Ureter (tissue), 1 donor: ENCODE measurements around the gene ARHGAP42. TPM values are rescaled to one million over a fixed set of nuclear protein-coding genes. Genes with fewer than 3 reads are reported as not detected.
"Not testable (repeated sequence)": the region's sequence is repeated elsewhere in the genome, so short reads cannot be mapped to it uniquely, and the experiment has no call there.

Experiments used
- DNase-seq: peaks from one replicate; pipeline ENCODE4 v3.0.0-alpha.2; 2020; ENCODE audit warnings: low spot score
- total RNA-seq: library from RNA; stranded (reverse); gene quantifications from one replicate; pipeline ENCODE4 v1.2.4, GENCODE V29; 2023
- donor health status: DM: yes; HTN: yes; CAD: no.

Gene ARHGAP42
- total RNA-seq, 1 donor from 2014 or later = 32.6 TPM

DNA sequence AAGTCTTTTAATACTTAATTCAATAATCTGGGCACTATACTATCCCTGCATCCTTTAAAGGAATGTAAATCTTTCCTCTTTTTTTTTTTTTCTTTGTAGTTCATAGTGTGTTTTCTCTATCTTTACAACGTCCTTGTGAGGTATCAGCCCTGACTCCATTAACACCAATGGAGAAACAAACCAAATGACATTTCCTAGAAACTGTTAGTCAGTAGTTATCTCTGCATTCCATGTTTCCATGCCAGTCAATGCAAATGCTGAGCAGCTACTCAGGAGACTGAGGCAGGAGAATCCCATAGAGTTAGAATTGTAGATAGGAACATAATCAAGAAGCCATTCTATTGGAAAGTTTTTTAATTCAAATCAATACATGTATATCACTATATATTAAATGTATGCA, 182.2 kb downstream of the ARHGAP42 start:
- DNase-seq = no peak

DNA sequence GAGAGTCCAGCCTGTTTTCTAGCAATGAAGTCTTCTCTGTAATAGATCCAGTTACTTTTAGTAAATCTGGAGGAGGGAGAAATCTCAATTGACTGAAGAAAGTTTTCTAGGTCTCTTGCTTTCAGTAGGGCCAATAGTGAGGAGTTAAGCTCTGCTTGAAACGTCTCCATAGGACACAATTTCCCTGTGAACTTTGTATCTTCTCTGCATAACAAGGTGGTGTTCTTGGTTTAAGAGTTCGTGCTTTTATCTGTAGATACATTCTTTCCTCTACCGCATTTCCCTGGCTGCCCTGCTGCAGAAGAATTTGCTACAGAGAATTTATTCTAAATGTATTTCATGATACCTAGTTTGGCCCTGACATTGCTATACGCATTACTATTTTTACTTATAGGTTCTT, 183.1 kb downstream of the ARHGAP42 start:
- DNase-seq = no peak

DNA sequence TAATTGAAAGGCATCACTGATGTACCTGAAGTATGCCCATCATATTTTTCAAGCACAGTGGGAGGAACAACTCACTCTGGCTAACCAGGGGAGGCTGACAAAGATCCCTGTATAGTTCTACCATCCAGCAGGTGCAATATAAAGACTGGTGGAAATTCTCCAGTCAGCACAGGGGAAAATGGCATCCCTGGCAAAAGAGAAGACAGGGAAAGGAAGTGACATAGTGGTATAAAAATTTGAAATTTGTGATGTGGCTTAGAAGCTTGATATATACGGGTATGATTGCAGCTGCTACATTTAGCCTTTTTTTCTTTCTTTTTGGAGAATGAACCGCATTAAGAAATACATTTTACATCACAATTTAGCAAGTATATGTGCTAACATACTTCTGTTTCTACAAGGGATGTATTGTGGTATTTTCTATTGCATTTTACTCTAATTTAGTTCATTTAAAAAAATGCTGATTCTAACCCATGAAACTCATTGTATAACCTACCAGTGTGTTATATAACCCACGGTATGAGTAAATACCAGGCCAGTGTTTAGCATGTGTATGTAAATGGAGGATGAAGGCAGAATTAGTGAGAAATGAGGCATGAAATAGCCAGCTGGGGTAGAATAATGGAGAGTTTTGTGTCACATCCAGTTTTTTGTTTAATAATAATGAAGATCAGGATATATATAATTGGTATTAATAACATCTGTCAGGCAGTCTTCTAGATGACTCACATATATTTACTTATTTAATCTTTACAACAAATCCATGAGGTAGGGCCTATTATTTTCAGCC, 186.1 kb downstream of the ARHGAP42 start:
- DNase-seq = no peak

DNA sequence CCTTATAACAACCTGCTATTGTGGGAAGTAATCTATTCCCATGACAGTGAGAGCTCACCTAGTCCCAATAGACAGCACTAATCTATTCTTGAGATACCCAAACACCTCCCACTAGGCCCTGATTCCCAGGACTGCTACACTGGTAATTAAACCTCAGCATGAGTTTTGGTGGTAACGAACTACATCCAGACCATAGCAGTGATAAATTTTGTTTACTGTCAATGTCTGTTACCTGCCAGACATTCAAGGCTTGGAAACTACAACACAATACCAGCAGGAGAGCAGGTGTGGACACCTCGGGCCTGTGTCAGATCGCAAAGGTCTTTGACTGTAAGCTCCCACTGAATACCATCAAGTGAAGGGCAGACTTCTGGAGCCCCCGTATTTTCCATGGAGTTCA, 187.1 kb downstream of the ARHGAP42 start:
- no peak for DNase-seq

DNA sequence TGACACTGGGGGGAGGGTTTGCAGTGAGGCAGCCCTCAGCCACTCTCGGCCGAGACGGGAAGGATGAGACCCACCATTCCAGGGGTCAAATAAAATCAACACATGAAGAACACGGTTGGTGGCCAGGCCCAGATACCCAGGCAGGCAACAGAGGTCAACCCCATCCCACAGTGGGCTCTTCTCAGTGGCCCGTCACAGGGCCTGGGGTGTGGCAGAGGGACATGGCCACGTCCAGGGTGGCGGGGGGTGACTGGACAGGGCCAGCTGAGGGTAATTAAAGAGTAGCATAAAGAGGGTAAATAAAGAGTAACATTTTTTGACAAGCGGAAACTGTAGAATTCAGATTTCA, 188.4 kb downstream of the ARHGAP42 start:
- DNase-seq = no peak

DNA sequence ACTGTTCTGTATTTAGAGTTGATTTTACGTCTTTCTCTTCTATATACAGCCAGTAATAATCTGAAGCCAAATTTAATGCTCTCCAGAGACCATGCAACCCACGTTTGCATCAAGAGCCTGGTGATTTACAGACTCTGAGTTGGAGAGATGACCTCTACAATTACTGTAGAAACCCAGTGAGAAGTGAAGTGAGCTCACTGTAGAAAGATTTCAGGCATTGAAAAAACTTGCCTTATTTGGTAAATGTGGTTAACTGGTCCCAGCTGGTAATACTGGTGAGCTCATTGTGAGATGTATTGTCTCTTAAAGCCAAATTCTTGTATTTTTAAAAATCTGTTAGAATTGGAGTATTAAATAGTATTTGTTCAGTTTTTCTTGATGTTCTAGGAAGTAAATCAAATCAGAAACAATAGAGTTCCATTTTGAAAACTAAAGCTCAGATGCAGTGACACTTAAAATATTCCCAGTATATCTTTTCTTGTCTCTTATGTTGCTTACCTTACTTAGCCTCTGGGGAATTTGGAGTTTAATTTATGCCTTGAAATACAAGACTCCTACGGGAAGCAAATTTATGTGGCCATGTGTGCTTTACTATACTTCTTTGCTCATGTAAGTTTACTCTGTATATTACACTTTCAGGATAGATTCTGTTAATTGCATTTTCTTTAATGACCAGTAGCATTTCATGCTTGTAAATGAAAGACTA, 189.9 kb downstream of the ARHGAP42 start:
- no peak for DNase-seq

DNA sequence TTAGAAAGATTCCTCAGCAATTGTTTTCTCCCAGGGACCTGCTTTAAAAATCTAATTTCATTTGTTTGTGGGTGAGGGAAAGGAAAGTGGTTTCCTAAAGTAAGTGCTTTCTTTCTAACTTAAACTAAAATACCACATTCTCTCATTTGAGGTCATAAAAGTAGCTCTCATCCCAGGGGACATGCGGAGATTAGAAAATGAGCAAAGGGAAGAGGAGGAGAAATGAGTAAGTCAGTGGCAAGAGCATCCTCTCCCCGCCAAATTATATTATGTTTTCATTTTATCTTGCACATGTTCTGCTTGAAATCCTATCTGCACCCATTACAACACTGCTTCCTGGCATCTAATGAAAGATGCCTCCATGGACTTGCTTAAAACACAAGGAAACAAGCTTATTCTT, 191.4 kb downstream of the ARHGAP42 start:
- no peak for DNase-seq

DNA sequence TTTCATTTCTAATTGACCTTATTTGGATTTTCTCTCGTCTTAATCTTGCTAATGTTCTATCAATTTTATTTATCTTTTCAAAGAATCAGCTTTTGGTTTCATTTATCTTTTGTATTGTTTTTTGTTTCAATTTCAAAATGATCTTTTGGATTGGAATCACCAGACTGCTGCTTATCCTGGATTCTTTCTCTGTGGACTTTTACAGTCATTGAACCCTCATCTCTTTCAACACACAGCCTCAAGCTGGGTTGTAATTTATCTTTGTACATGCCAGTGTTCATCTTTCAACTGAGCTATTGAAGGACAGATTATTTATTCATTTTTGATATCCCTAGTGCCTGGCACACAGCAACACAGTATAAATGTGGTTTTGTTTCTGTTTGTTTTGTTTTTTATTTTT, 195.9 kb downstream of the ARHGAP42 start:
- no peak for DNase-seq

DNA sequence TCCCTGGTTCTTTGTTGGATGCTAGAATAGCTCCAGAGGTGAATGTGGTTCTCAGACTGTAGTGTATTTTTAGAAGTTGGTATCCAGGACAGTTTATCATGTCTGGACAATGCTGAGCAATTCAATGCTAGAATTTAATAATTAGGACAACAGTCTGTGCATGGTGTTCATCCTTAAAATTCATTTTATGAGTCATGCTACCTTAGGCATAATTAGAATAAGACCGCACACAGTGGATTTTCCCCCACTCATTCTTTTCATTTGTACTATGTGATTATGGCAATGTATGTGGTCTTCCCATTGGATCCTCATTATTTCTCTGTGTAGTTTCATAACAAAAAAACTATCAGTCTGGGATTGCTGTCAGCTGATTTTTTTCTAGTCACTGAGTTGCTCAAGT, 196.7 kb downstream of the ARHGAP42 start:
- DNase-seq = no peak

DNA sequence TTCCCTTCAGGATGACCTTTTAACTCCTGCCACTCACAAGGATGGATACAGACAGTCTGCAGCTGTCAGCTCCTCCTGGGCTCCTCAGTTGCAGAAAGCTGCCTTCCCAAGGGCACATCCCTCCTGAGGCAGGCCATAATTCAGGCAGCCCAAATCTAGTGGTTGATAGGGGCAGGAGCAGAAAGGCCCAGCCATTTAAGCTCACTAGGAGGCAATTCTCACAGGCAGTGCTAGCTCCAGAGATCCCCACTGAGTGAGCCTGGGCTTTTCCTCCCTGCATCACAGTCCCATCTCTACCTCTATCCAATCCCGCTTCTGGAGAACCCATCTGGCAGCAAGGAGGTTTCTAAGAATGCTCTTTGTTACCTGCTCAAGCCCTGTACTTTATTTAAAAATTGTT, 200.6 kb downstream of the ARHGAP42 start:
- no peak for DNase-seq

DNA sequence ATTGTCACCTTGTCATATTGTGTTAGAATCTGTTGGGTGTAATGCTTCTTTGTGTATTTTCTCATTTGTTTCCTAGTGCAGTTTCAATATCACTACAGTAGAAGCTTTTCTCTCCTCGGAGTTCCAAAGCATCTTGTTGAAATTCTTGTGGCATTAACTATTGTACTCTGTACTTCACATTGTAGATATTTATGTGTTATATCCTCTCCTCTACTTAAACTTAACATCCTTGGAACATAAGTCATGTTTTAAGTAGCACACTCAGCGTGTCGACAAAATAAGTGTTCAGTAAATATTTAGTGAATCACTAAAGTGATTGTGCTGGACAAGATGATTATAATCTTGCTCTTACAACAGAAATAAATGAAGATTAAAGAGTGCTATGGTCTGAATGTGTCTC, 201.7 kb downstream of the ARHGAP42 start:
- no peak for DNase-seq

DNA sequence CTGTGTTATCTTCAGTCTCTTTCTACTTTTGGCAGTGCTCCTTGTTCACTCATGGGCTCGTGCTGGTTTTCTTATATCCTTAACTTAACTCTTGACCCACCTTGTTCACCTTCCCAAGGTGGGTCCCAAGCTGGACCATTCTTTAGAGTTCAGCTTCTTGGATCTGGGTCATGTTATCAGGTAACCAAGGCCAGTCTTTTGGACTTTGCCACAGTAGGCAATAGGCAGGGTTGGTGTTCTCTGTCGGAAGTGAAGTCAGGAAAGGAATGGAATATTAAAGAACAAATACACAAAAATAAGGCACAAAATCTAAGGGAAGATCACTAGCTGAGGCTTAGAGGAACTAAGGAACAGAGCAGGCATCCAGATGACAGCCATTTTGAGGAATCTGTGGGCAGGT, 202.7 kb downstream of the ARHGAP42 start:
- DNase-seq = no peak

DNA sequence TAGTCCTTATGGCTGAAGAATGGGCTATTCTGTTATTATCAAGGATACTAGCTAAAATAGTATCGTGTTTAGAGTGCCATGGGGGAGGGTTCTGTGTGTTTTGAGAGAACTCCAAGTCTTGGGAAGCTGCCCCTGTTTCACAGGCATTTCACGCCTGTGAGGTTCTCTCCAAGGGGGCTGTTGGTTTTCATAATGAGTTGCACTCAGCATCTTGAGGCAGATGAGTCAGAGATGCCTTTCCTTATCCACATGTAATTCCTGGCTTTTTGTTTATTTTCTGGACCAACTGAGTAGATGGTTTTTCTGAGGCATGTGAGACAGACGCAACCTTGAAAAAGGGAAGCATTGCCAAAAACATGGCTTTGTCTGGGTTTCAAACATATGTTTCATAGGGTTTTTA, 203.7 kb downstream of the ARHGAP42 start:
- DNase-seq = no peak

DNA sequence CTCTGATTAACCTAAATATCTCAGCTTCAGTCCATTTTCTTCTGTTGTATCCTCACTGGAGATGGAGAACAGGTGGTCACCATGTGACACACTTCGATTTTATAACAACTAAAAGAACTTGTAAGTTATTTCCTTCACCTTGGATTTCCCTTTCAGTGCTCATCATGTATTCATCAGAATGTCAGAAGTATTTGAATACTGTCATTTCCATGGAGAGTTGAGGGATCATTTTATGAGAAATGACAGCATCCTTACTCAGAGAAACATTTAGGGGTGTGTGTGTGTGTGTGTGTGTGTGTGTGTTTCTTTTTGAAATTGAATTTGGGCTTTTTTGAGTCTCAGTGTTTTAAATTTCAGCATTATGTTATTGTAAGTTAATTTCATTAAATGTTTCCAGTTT, 205.8 kb downstream of the ARHGAP42 start:
- DNase-seq = no peak

DNA sequence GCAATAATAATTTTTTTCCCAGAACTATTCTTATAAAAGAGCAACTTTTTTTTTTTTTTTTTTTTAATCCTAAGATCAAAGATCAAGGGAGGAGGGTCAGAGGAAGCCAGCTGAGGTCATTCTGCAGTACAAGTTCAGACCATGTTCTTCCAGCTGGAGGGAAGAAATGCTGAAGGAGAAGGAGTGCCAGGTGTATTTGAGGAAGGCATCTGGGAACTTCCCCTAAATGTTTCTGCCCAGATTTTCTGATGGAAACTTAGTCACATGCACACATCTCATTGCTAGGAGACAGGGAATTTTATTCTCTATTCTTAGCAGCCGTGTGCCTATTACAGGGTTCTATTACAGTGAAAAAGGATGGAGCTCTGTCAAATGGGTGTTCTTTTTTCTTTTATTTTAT, 208.4 kb downstream of the ARHGAP42 start:
- no peak for DNase-seq

DNA sequence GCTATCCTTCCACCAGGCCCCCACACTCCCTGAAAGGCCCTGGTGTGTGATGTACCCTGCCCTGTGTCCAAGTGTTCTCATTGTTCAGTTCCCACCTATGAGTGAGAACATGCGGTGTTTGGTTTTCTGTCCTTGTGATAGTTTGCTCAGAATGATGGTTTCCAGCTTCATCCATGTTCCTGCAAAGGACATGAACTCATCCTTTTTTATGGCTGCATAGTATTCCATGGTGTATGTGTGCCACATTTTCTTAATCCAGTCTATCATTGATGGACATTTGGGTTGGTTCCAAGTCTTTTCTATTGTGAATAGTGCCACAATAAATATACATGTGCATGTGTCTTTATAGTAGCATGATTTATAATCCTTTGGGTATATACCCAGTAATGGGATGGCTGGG, 208.9 kb downstream of the ARHGAP42 start:
- DNase-seq = not testable (repeated sequence)

DNA sequence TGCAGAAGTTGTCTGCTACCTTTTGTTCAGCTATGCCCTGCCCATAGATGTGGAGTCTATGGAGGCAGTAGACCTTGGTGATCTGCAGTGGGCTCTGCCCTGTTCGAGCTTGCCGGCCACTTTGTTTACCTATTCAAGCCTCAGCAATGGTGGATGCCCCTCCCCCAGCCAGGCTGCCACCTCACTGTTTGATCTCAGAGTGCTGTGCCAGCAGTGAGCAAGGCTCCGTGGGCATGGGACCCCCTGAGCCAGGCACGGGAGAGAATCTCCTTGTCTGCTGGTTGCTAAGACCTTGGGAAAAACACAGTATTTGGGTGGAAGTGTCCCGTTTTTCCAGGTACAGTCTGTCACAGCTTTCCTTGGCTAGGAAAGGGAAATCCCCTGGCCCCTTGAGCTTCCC, 214.4 kb downstream of the ARHGAP42 start:
- not testable (repeated sequence) for DNase-seq

DNA sequence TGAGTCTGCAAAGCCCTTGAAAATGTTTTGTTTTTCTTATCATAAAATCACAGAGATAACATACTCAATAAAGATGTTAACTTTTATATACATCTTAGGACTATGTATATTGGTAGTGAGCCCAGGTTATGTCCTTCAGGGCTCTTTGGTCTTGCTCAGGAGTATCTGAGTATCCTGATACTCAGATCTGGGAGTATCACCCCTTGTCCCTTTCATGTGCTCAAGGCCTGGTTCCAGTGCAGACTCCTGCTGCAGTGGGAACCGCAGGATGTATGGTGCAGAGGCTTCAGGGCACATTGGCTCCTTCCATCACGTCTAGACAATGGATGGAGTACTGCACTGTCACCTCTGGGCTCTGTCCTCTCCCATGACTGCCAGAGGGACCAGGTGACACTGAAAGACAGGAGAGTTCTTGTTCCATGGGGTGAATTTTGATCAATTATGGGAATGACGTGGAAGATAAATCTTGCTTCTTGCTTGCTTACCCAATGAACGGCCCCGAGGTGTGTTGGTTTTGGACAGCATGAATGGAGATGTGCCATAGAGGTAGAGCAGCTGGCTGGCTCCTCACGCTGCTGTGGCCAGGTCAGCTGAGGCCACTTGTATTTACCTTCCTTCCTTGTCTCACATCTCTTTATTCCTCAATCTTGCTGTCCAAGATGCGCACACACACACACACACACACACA, 215.5 kb downstream of the ARHGAP42 start:
- DNase-seq = no peak

DNA sequence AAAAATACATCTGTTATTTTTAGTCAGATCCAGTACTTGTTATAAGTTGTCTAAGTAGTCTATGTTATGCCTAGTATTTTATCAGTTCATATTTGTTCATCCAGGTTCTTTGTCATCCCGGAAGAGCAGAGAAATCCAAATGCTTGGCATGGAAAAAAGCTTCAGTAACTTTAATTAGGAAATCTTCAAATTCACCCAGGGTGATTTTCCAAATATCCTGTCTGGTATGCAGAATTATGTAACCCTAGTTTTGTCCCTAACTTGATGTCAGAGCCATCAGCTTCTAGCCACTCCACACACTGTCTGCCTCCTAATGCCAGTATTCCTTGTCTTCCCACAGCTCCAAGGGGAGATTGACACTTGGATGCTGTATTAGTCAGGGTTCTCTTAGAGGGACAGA, 216.2 kb downstream of the ARHGAP42 start:
- no peak for DNase-seq

DNA sequence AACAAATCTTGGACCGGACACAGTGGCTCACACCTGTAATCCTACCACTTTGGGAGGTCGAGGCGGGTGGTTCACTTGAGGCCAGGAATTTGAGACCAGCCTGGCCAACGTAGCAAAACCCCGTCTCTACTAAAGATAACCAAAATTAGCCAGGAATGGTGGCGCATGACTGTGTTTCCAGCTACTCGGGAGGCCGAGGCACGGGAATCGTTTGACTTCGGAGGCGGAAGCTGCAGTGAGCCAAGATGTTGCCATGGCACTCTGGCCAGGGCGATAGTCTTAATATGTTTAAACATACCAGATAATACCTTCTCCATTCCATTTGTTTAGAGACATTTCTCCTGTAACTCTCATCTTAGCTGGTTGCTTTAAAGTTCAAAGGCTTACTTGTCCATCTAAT, 218.6 kb downstream of the ARHGAP42 start:
- no peak for DNase-seq

DNA sequence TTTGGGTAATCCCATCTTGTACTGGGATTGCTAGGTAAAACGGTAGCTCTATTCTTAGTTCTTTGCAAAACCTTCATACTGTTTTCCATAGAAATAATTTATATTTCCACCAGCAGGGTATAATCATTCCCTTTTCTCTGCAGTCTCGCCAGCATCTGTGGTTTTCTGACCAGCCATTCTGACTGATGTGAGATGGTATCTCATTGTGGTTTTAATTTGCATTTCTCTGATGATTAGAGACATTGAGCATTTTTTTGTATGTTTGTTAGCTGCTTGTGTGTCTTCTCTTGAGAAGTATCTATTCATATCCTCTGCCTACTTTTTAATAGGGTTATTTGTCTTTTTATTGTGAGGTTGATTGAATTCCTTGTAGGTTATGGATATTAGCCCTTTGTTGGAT, 221.7 kb downstream of the ARHGAP42 start:
- no peak for DNase-seq

DNA sequence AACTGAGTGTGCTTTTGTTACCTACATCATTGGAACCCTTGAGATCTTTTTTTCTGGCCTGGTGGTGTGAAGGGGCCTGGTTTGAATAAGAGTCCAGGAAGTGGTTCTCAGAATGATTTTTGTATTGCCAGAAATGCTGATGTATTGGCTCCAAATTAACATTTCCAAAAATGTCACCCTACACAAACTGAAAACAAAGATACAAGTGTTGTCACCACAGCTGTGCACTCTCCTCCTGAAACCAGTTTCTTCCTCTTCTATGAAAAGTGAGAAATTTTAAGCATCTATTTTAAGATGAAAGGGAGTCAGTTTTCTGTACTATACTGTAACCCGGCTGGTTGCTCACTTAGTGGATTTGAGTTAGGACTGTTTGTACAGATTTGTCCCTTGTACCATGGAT, 223.7 kb downstream of the ARHGAP42 start:
- no peak for DNase-seq
